ENCODE results near the gene ARHGAP15.

The ARHGAP15 gene

DNA sequence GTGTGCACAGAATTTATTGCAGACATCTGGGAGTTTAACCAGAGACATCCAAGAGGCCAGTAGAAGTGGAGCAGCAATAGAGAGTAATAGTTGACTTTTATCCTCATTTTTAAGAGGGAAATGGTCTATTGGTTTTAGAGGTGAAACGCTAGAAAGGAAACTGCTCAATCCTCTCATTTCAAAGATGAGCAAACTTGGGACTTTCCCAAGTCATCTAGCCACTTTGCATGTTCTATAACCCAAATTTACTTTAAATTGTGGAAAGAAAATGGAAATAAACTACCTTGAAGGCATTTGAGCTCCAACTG is 601.7 kb downstream of the ARHGAP15 start:
- no peak overlapping the region for H3K9ac ChIP-seq (ENCODE audit: low read length)
- no peak overlapping the region for H3K27ac ChIP-seq (ENCODE audit: low read length)
- H2AFZ ChIP-seq (ENCODE audit: low read length) = no peak overlapping the region
- no peak overlapping the region for H3K4me3 ChIP-seq (ENCODE audit: low read length)
- no peaks in the 10 kb centered on the region for H3K27me3 ChIP-seq (replicated peaks; ENCODE audit: insufficient read depth, low read length)
- no peaks in the 10 kb centered on the region for H3K9me3 ChIP-seq (replicated peaks; ENCODE audit: insufficient read depth, low read length)
- H3F3A ChIP-seq (ENCODE audit: insufficient read depth, low read length) = no peaks in the 10 kb centered on the region
- TF ChIP-seq, protein P1, sequence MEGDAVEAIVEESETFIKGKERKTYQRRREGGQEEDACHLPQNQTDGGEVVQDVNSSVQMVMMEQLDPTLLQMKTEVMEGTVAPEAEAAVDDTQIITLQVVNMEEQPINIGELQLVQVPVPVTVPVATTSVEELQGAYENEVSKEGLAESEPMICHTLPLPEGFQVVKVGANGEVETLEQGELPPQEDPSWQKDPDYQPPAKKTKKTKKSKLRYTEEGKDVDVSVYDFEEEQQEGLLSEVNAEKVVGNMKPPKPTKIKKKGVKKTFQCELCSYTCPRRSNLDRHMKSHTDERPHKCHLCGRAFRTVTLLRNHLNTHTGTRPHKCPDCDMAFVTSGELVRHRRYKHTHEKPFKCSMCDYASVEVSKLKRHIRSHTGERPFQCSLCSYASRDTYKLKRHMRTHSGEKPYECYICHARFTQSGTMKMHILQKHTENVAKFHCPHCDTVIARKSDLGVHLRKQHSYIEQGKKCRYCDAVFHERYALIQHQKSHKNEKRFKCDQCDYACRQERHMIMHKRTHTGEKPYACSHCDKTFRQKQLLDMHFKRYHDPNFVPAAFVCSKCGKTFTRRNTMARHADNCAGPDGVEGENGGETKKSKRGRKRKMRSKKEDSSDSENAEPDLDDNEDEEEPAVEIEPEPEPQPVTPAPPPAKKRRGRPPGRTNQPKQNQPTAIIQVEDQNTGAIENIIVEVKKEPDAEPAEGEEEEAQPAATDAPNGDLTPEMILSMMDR (IDR thresholded peaks at IDR 0.05; ENCODE audit: low read length) = no peak
- TF ChIP-seq EZH2 (optimal IDR thresholded peaks at IDR 0.05; ENCODE audit: low read depth, low read length) = no peak
- H3K36me3 ChIP-seq (replicated peaks; ENCODE audit: insufficient read depth, low read length) = no peaks in the 10 kb centered on the region
- H3K9me2 ChIP-seq (replicated peaks; ENCODE audit: insufficient read depth, low read length) = no peaks in the 10 kb centered on the region
- no peak for DNase-seq
- no peaks in the 10 kb centered on the region for H4K20me1 ChIP-seq (ENCODE audit: insufficient read depth, low read length)
- no peaks in the 10 kb centered on the region for H3K4me1 ChIP-seq (ENCODE audit: low read length)
- no peak overlapping the region for H3K4me2 ChIP-seq (ENCODE audit: low read depth, low read length)
- no peaks in the 10 kb centered on the region for H3K79me2 ChIP-seq (ENCODE audit: low read length)

DNA sequence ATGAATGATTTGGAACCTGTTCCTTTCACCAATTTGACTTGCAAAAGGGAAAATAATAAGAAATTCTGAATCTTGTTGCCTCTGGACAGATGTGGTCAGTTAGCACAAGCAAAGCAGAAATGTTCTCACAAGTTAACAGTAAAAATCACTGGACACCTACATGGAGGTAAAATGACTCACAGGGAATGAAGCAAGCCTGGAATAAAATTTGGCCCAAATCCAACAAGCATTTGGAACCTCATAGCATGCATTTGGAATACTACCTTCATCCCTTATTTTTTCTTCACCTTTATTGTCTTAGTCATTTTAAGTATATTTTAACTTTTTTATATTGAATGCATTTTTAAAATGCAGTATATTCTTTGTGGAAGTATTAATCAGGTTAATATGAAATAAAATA is 602.9 kb downstream of the ARHGAP15 start:
- H3K27me3 ChIP-seq (replicated peaks; ENCODE audit: insufficient read depth, low read length) = no peaks in the 10 kb centered on the region
- no peak overlapping the region for H3K4me2 ChIP-seq (ENCODE audit: low read depth, low read length)
- no peaks in the 10 kb centered on the region for H3K9me3 ChIP-seq (replicated peaks; ENCODE audit: insufficient read depth, low read length)
- no peaks in the 10 kb centered on the region for H3K9me2 ChIP-seq (replicated peaks; ENCODE audit: insufficient read depth, low read length)
- no peaks in the 10 kb centered on the region for H3K36me3 ChIP-seq (replicated peaks; ENCODE audit: insufficient read depth, low read length)
- no peak overlapping the region for H3K9ac ChIP-seq (ENCODE audit: low read length)
- H4K20me1 ChIP-seq (ENCODE audit: insufficient read depth, low read length) = no peaks in the 10 kb centered on the region
- H3F3A ChIP-seq (ENCODE audit: insufficient read depth, low read length) = no peaks in the 10 kb centered on the region
- H3K4me1 ChIP-seq (ENCODE audit: low read length) = no peaks in the 10 kb centered on the region
- no peak overlapping the region for H3K4me3 ChIP-seq (ENCODE audit: low read length)
- no peak overlapping the region for H3K27ac ChIP-seq (ENCODE audit: low read length)
- DNase-seq = no peak
- TF ChIP-seq EZH2phosphoT487 (IDR thresholded peaks at IDR 0.05; ENCODE audit: low read length) (no peak), EZH2 (optimal IDR thresholded peaks at IDR 0.05; ENCODE audit: low read depth, low read length) (no peak)
- TF ChIP-seq, protein P1 (IDR thresholded peaks at IDR 0.05; ENCODE audit: low read length) = no peak
- H2AFZ ChIP-seq (ENCODE audit: low read length) = no peak overlapping the region
- H3K79me2 ChIP-seq (ENCODE audit: low read length) = no peaks in the 10 kb centered on the region

DNA sequence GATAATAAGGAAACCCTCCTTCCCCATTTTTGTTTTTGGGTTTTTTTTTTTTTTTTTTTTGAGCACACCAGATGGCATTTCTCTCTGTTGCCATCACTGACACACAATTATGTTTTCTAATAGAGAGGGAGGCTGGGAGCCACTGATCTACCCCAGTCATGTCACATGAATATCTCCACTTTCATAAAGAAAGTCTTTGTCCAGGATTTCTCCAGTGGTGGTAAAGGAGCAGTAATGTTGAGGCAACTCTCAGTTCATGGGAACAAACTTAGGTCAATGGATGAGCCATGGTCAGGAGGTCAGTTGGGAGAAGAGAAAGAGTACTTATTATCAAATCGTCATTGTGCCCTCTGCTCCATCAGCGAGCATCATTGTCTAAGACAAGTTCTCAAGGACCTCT is 603.7 kb downstream of the ARHGAP15 start:
- H3K79me2 ChIP-seq (ENCODE audit: low read length) = no peaks in the 10 kb centered on the region
- H4K20me1 ChIP-seq (ENCODE audit: insufficient read depth, low read length) = no peaks in the 10 kb centered on the region
- no peak overlapping the region for H3K27ac ChIP-seq (ENCODE audit: low read length)
- no peak for TF ChIP-seq EZH2phosphoT487 (IDR thresholded peaks at IDR 0.05; ENCODE audit: low read length)
- TF ChIP-seq, protein P1 (IDR thresholded peaks at IDR 0.05; ENCODE audit: low read length) = no peak
- TF ChIP-seq EZH2 (optimal IDR thresholded peaks at IDR 0.05; ENCODE audit: low read depth, low read length) = no peak
- no peak overlapping the region for H3K9ac ChIP-seq (ENCODE audit: low read length)
- no peaks in the 10 kb centered on the region for H3K9me3 ChIP-seq (replicated peaks; ENCODE audit: insufficient read depth, low read length)
- no peak overlapping the region for H3K4me3 ChIP-seq (ENCODE audit: low read length)
- no peaks in the 10 kb centered on the region for H3K36me3 ChIP-seq (replicated peaks; ENCODE audit: insufficient read depth, low read length)
- H3K4me1 ChIP-seq (ENCODE audit: low read length) = no peaks in the 10 kb centered on the region
- H2AFZ ChIP-seq (ENCODE audit: low read length) = no peak overlapping the region
- H3F3A ChIP-seq (ENCODE audit: insufficient read depth, low read length) = no peaks in the 10 kb centered on the region
- DNase-seq = no peak
- H3K4me2 ChIP-seq (ENCODE audit: low read depth, low read length) = no peak overlapping the region
- no peaks in the 10 kb centered on the region for H3K27me3 ChIP-seq (replicated peaks; ENCODE audit: insufficient read depth, low read length)
- H3K9me2 ChIP-seq (replicated peaks; ENCODE audit: insufficient read depth, low read length) = no peaks in the 10 kb centered on the region

- TF ChIP-seq, protein P1 (IDR thresholded peaks at IDR 0.05; ENCODE audit: low read length) = no peak
- TF ChIP-seq EZH2 (optimal IDR thresholded peaks at IDR 0.05; ENCODE audit: low read depth, low read length) (no peak), EZH2phosphoT487 (IDR thresholded peaks at IDR 0.05; ENCODE audit: low read length) (no peak)
- H3K9ac ChIP-seq (ENCODE audit: low read length) = no peak overlapping the region
- no peak overlapping the region for H2AFZ ChIP-seq (ENCODE audit: low read length)
- no peak for DNase-seq
- H3K4me2 ChIP-seq (ENCODE audit: low read depth, low read length) = no peak overlapping the region
- no peak overlapping the region for H3K27ac ChIP-seq (ENCODE audit: low read length)
- no peaks in the 10 kb centered on the region for H4K20me1 ChIP-seq (ENCODE audit: insufficient read depth, low read length)
- H3K9me2 ChIP-seq (replicated peaks; ENCODE audit: insufficient read depth, low read length) = no peaks in the 10 kb centered on the region
- H3K4me3 ChIP-seq (ENCODE audit: low read length) = no peak overlapping the region
- no peaks in the 10 kb centered on the region for H3K4me1 ChIP-seq (ENCODE audit: low read length)
- no peaks in the 10 kb centered on the region for H3K9me3 ChIP-seq (replicated peaks; ENCODE audit: insufficient read depth, low read length)
- H3K79me2 ChIP-seq (ENCODE audit: low read length) = no peaks in the 10 kb centered on the region
- H3K27me3 ChIP-seq (replicated peaks; ENCODE audit: insufficient read depth, low read length) = no peaks in the 10 kb centered on the region
- no peaks in the 10 kb centered on the region for H3K36me3 ChIP-seq (replicated peaks; ENCODE audit: insufficient read depth, low read length)
- H3F3A ChIP-seq (ENCODE audit: insufficient read depth, low read length) = no peaks in the 10 kb centered on the region
Measured at GRCh38 chr2:143734507-143734906, 605.3 kb downstream of the ARHGAP15 start.

Data from MM.1S (cell line).